ENCODE data around the gene PPARG. TPM values are rescaled to one million over a fixed set of nuclear protein-coding genes. Genes with fewer than 3 reads are reported as not detected.

The PPARG gene
- total RNA-seq, 1 experiment from 2014 or later: 71.6 TPM

DNA sequence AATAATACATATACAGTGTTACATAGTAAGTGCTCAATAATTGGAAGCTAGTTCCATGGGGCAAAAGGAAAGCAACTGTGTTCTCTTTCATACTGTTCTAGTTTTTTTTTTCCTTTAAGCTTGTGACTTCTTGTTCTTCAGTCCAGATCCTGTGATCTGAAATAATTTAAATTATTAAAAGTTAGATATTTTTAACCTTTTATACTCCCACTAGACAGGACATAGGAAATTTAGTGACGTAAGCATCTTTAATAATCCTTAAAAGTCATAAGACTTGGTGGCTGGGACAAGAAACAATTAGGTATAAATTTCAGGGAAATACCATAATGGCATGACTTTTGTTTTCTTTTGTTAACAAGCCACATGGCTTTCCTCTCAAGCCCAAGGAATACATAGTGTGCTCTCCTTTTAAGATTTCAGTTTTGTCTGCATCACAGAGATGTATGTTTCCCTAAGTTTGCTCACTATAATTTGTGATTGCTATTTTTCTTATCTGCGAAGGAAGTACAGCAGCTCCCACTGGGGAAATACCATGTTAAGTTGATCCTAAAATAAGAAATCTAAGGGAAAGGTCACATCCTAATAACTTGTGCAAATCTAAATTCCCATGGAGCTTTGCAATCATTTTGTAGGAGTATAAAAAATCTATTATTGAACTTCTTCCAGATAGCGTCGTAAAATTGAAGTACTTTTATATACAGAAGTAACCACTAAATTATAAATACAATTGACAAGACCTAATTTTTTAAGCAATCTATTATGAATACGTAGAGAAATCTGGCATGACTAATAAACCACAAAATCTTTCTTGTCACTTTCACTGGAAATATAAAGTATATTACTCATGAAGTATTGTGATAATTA is 30.1 kb downstream of the PPARG start:
- Histone ChIP-seq H3K36me3 (ENCODE audit: control insufficient read depth in 1 of 2, insufficient read depth in 2 of 2, low read length in 2 of 2) (no peaks in the 10 kb centered on the region), H3K4me2 (ENCODE audit: low read length) (no peak overlapping the region), H4K20me1 (ENCODE audit: insufficient read depth) (no peaks in the 10 kb centered on the region), H3K4me3 (replicated peaks in 1 of 2; ENCODE audit: low read depth in 1 of 2, low read length in 2 of 2) (no peak overlapping the region), H2AFZ (ENCODE audit: low read depth, low read length, poor library complexity, severe bottlenecking) (no peak overlapping the region), H3K79me2 (ENCODE audit: insufficient read depth, low read length) (no peaks in the 10 kb centered on the region; the same call in 1 of the 2 replicates), H3K9me3 (ENCODE audit: control insufficient read depth in 1 of 2, insufficient read depth in 1 of 2, low read depth in 1 of 2, low read length in 2 of 2) (no peaks in the 10 kb centered on the region), H3K9ac (ENCODE audit: low read length) (no peak overlapping the region), H3K27ac (ENCODE audit: low read depth, low read length) (no peak overlapping the region), H3K4me1 (ENCODE audit: control insufficient read depth in 1 of 2, insufficient read depth in 2 of 2, low read length in 2 of 2) (peaks cover 0 to 5% of the 10 kb centered on the region in 2 experiments; a peak in 2 of 4 replicates), H3K9me2 (ENCODE audit: insufficient read depth) (no peaks in the 10 kb centered on the region), H3K27me3 (ENCODE audit: insufficient read depth, low read length) (no peaks in the 10 kb centered on the region)
- no peak for DNase-seq (ENCODE audit: low read depth, low spot score)
- intact Hi-C loops (cut with micrococcal nuclease): no loop called here
- TF ChIP-seq RAD21 (IDR thresholded peaks at IDR 0.05; ENCODE audit: low read depth): no peak
- TF ChIP-seq, protein P1, sequence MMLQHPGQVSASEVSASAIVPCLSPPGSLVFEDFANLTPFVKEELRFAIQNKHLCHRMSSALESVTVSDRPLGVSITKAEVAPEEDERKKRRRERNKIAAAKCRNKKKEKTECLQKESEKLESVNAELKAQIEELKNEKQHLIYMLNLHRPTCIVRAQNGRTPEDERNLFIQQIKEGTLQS (IDR thresholded peaks at IDR 0.05): no peak
- ATAC-seq: no peak
- BruUV-seq (replicated peaks): no TSS peak
- ChIA-PET CTCF (interaction anchor here (1.4 kb wide), 1 partner anchor 161 kb away, joined by 4 read pairs; no protein-coding TSS in a partner anchor), POLR2A (no interaction called here), RAD21 (ENCODE audit: low non-redundant PET in 1 of 2, low total read pairs in 2 of 2, uncharacterized antibody in 2 of 2, unreplicated experiment in 2 of 2) (no interaction called here)

- H3K9me3 ChIP-seq (ENCODE audit: control insufficient read depth in 1 of 2, insufficient read depth in 1 of 2, low read depth in 1 of 2, low read length in 2 of 2): no peaks in the 10 kb centered on the region
- H3K9ac ChIP-seq (ENCODE audit: low read length): no peak overlapping the region
- H3K27ac ChIP-seq (ENCODE audit: low read depth, low read length): no peak overlapping the region
- H3K4me1 ChIP-seq (ENCODE audit: control insufficient read depth in 1 of 2, insufficient read depth in 2 of 2, low read length in 2 of 2): peaks cover 0 to 5% of the 10 kb centered on the region in 2 experiments; a peak in 2 of 4 replicates
- ChIA-PET POLR2A (no interaction called here), CTCF (no interaction called here), RAD21 (ENCODE audit: low non-redundant PET in 1 of 2, low total read pairs in 2 of 2, uncharacterized antibody in 2 of 2, unreplicated experiment in 2 of 2) (no interaction called here)
- H2AFZ ChIP-seq (ENCODE audit: low read depth, low read length, poor library complexity, severe bottlenecking): no peak overlapping the region
- no TSS peak for BruUV-seq (replicated peaks)
- no peak overlapping the region for H3K4me2 ChIP-seq (ENCODE audit: low read length)
- DNase-seq (ENCODE audit: low read depth, low spot score): no peak
- TF ChIP-seq JUND (IDR thresholded peaks at IDR 0.05): no peak
- TF ChIP-seq CEBPB (IDR thresholded peaks at IDR 0.05; ENCODE audit: low read depth): no peak
- no peak for TF ChIP-seq ELF1 (IDR thresholded peaks at IDR 0.05; ENCODE audit: borderline replicate concordance, low read depth)
- TF ChIP-seq ZFX (IDR thresholded peaks at IDR 0.05): no peak
- no peak for TF ChIP-seq FOSL1 (IDR thresholded peaks at IDR 0.05; ENCODE audit: low read depth)
- TF ChIP-seq, protein P2, sequence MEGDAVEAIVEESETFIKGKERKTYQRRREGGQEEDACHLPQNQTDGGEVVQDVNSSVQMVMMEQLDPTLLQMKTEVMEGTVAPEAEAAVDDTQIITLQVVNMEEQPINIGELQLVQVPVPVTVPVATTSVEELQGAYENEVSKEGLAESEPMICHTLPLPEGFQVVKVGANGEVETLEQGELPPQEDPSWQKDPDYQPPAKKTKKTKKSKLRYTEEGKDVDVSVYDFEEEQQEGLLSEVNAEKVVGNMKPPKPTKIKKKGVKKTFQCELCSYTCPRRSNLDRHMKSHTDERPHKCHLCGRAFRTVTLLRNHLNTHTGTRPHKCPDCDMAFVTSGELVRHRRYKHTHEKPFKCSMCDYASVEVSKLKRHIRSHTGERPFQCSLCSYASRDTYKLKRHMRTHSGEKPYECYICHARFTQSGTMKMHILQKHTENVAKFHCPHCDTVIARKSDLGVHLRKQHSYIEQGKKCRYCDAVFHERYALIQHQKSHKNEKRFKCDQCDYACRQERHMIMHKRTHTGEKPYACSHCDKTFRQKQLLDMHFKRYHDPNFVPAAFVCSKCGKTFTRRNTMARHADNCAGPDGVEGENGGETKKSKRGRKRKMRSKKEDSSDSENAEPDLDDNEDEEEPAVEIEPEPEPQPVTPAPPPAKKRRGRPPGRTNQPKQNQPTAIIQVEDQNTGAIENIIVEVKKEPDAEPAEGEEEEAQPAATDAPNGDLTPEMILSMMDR (IDR thresholded peaks at IDR 0.05 in 2 of 3, conservative IDR thresholded peaks at IDR 0.05 in 1 of 3; ENCODE audit: borderline replicate concordance in 1 of 3, insufficient read depth in 1 of 3, low read depth in 2 of 3, low read length in 2 of 3): no peak
- TF ChIP-seq YY1 (IDR thresholded peaks at IDR 0.05; ENCODE audit: extremely low read depth, insufficient replicate concordance, low read depth, low read length): no peak
- TF ChIP-seq CBX3 (IDR thresholded peaks at IDR 0.05; ENCODE audit: low read depth): no peak
- no peaks in the 10 kb centered on the region for H4K20me1 ChIP-seq (ENCODE audit: insufficient read depth)
- no peaks in the 10 kb centered on the region; the same call in 1 of the 2 replicates for H3K79me2 ChIP-seq (ENCODE audit: insufficient read depth, low read length)
- no peaks in the 10 kb centered on the region for H3K27me3 ChIP-seq (ENCODE audit: insufficient read depth, low read length)
- H3K36me3 ChIP-seq (ENCODE audit: control insufficient read depth in 1 of 2, insufficient read depth in 2 of 2, low read length in 2 of 2): no peaks in the 10 kb centered on the region
- H3K4me3 ChIP-seq (replicated peaks in 1 of 2; ENCODE audit: low read depth in 1 of 2, low read length in 2 of 2): no peak overlapping the region
- ATAC-seq: no peak
- no peaks in the 10 kb centered on the region for H3K9me2 ChIP-seq (ENCODE audit: insufficient read depth)
- intact Hi-C loops (cut with micrococcal nuclease): no loop called here
These were observed 32.1 kb downstream of the PPARG start for GRCh38 chr3:12321015-12321414.
